BLaER1 treated with 17β-estradiol and CSF1 and Interleukin-3, amounts not matched to agents 10 nM and 100 nM (cell line): ENCODE results near the gene SYT13.

Experiments
- H3K27ac ChIP-seq, 11 experiments: shearing (Covaris generic); formaldehyde crosslinking; 2 replicates each; pipeline ENCODE4 v1.8.1; 2022
- H3K27me3 ChIP-seq, 11 experiments: shearing (Covaris generic); formaldehyde crosslinking; 2 replicates each; pipeline ENCODE4 v1.8.1; 2022
- H3K36me3 ChIP-seq, 11 experiments: shearing (Covaris generic); formaldehyde crosslinking; 2 replicates each; pipeline ENCODE4 v1.8.1; 2022
- H3K4me1 ChIP-seq, 10 experiments: shearing (Covaris generic); formaldehyde crosslinking; 2 replicates each; pipeline ENCODE4 v1.8.1; 2022
- H3K4me2 ChIP-seq, 11 experiments: shearing (Covaris generic); formaldehyde crosslinking; 2 replicates each; pipeline ENCODE4 v1.8.1; 2022
- H3K4me3 ChIP-seq, 10 experiments: shearing (Covaris generic); formaldehyde crosslinking; 2 replicates each; pipeline ENCODE4 v1.8.1; 2022
- H3K9ac ChIP-seq, 11 experiments: shearing (Covaris generic); formaldehyde crosslinking; 2 replicates each; pipeline ENCODE4 v1.8.1; 2022
- H3K9me3 ChIP-seq, 11 experiments: shearing (Covaris generic); formaldehyde crosslinking; replicated peaks in 1 of 11; 2 replicates each; pipeline ENCODE4 v1.8.1; 2022
- H4K20me1 ChIP-seq, 11 experiments: shearing (Covaris generic); formaldehyde crosslinking; 2 replicates each; pipeline ENCODE4 v1.8.1; 2022
- Cebpa-rat ChIP-seq, 11 experiments: shearing (Covaris generic); IDR thresholded peaks; 2 replicates each; pipeline ENCODE4 v1.8.1; 2022

The SYT13 gene

DNA sequence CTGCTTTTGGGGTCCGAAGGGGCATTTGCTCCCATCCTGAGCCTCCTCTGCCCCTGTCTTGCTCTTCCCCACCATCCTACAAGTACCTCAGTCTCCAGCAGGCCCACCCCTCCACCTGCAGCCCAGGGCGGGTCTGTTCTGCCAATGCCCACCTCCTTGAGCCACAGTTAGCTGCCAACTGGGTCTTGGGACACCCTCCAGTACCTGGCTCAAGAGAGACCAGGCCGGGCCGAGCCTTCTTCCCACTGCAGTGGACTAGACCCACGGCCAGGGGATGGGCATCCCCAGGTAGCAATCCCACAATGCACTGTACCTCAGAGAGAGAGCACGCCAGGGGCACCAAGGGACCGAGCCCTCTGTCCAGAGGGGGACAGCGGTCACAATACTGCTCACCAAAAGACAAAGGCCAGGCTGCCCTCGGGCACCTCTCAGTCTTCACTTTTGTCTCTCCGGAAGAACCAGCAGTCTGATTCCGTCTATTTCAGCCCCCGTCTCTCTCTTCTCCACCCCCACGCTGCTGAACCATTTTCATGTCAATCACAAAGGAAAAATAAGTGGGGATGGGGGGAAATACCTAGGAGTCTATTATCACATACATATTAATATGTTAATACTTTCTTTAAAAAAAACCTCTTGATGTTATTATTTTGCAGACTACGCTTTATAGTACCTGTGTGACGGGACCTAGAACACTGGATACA is 51.7 kb downstream of the SYT13 start:
- H4K20me1 ChIP-seq, result no peaks in the 10 kb centered on the region
- H3K9me3 ChIP-seq, result peaks cover 0 to 4% (median 2%) of the 10 kb centered on the region in 11 experiments; a peak in 7 of 22 replicates
- no peak overlapping the region for H3K27ac ChIP-seq
- H3K4me3 ChIP-seq, result no peak overlapping the region
- H3K4me2 ChIP-seq, result no peak overlapping the region
- no peaks in the 10 kb centered on the region for H3K36me3 ChIP-seq
- TF ChIP-seq Cebpa-rat (IDR thresholded peaks at IDR 0.05), result no peak
- H3K27me3 ChIP-seq, result no peaks in the 10 kb centered on the region
- H3K9ac ChIP-seq, result no peak overlapping the region
- peaks cover 0 to 22% (median 14%) of the 10 kb centered on the region in 10 experiments; a peak in 17 of 20 replicates for H3K4me1 ChIP-seq

DNA sequence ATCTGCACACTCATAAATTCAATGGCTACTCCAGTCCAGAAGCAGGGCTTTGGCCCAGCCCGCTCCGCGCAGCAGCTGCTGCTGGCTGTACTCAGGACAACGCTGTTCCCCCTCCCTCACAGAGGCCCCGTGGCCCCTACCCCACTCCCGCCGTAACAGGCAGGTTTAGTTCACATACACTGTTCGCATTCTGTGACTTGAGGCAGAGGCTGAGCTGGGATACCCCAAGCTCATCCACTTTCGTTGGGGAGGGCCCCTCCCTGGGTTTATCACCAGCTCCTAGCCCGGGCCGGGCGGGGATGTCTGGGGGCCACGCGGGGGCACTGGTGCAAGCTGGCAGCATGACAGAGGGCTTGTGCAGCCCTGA is 52.4 kb downstream of the SYT13 start:
- no peak for TF ChIP-seq Cebpa-rat (IDR thresholded peaks at IDR 0.05)
- Histone ChIP-seq H3K27ac (no peak overlapping the region), H4K20me1 (no peaks in the 10 kb centered on the region), H3K9me3 (no peaks in the 10 kb centered on the region), H3K4me3 (no peak overlapping the region), H3K36me3 (no peaks in the 10 kb centered on the region), H3K27me3 (no peaks in the 10 kb centered on the region), H3K4me2 (no peak overlapping the region), H3K9ac (no peak overlapping the region), H3K4me1 (peaks cover 0 to 22% (median 17%) of the 10 kb centered on the region in 10 experiments; a peak in 17 of 20 replicates)

DNA sequence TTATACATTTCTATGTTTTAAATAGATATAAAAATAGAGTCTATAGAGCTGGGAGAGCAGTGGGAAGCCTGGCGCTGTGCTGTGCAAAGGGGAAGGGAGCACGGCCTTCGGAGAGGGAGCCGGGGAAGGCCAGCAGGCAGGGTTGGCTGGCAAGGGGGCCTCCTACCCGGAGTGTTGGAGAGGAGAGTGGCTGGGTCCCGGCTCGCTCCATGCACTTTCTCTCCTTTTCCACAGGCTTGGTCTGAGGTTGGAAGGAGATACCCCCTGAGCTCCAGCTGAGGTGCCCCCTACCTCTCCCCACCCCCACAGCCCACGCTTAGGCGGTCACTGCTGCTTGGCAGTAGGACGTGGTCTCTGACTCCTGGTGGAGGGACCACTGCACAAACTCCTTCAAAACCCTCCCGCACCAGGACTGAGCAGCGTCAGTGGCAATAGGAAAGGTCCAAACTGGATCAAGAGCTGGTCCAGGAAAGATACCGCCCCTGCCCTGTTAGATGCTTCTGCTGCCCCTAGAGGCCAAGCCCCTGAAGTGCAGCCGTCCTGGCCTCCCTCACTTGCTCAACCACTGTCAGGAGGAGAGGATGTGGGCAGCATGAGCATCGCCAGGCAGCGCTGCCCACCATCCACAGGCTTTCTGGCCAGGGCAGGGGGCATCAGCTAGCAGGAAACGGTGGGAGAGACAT is 52.9 kb downstream of the SYT13 start:
- Histone ChIP-seq H4K20me1 (no peaks in the 10 kb centered on the region), H3K36me3 (no peaks in the 10 kb centered on the region; a peak in 1 of 22 replicates), H3K27me3 (no peaks in the 10 kb centered on the region), H3K4me1 (peaks cover 0 to 22% (median 17%) of the 10 kb centered on the region in 10 experiments; a peak in 17 of 20 replicates), H3K9ac (no peak overlapping the region), H3K4me2 (no peak overlapping the region), H3K4me3 (no peak overlapping the region), H3K27ac (no peak overlapping the region), H3K9me3 (no peaks in the 10 kb centered on the region)
- no peak for TF ChIP-seq Cebpa-rat (IDR thresholded peaks at IDR 0.05)

DNA sequence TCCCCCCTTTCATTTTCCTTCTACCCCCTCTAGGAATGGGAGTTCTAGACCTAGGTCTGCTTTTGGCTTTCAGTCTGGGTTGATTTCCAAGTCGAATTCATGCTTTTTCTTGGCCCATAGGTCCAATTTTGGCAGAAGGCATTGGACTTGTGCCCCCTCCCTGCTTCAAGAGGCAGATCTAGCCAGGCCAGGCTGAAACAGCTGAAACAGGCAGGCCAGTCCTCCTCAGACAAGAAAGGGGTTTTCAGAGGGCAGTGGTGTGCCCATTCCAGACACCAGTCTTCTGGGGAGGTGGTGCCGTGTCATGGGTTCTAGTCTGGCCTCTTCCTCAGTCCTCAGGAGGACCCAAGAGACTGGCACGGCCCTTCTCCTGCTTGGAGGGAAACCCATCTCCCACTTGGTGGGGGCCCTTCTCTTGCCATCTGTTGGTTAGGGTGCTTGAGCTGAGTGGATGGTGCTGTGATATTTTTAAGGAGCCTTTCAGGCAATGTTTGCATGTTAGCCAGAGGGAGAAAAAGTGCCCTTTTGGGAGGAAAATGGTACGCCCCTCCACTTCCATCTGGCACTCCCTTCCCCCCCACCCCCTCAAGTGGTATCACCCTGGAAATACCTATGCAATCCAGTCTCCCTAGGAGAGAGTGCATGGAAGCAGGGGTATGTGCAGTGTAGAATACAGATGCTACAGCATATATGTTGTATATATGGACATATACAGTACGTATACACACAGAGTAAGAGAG is 53.6 kb downstream of the SYT13 start:
- Histone ChIP-seq H3K27ac (no peak overlapping the region), H3K4me1 (peaks cover 0 to 22% (median 17%) of the 10 kb centered on the region in 10 experiments; a peak in 17 of 20 replicates), H3K9ac (no peak overlapping the region), H4K20me1 (no peaks in the 10 kb centered on the region), H3K27me3 (no peaks in the 10 kb centered on the region), H3K4me3 (no peak overlapping the region), H3K9me3 (peaks cover 0 to 4% (median 0%) of the 10 kb centered on the region in 11 experiments; a peak in 4 of 22 replicates), H3K36me3 (peaks cover 0 to 5% (median 3%) of the 10 kb centered on the region in 11 experiments; a peak in 17 of 22 replicates), H3K4me2 (no peak overlapping the region)
- no peak for TF ChIP-seq Cebpa-rat (IDR thresholded peaks at IDR 0.05)

DNA sequence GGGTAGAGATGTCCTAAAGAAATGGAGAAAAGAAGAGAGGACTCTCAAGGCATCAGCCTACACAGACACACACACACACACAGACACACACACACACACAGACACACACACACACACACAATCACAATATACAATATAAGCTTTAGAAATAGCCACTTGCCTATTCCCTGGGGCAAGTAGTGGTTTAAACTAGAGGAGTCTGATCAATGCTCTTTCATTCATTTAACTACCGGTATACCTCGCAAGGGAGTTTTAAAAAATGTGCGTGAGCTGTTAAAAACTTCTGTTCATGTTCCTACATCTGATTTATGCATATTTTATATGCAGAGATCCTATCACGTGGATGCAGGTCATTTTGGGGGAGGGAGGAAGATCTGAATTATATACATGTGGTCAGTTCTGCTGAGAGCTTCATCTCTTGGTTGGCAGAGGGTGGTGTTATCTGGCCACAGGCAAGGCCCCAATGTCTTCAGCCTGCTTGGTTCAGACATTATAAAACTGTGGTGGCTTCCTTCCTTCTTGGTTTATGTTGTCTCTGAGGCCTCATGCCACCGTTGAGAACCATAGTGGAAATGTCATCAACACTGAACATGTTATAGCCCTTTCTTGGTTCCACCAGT is 56.6 kb downstream of the SYT13 start:
- Histone ChIP-seq H3K36me3 (peaks cover 13 to 35% (median 32%) of the 10 kb centered on the region in 11 experiments), H4K20me1 (no peaks in the 10 kb centered on the region), H3K9me3 (peaks cover 0 to 20% (median 14%) of the 10 kb centered on the region in 11 experiments; a peak in 9 of 22 replicates), H3K27ac (no peak overlapping the region), H3K4me2 (peak overlapping the region in 3 of 11 experiments; percentile 23 to 74 (median 46); a peak in 4 of 22 replicates), H3K27me3 (no peaks in the 10 kb centered on the region), H3K9ac (no peak overlapping the region), H3K4me3 (no peak overlapping the region), H3K4me1 (peaks cover 0 to 19% (median 11%) of the 10 kb centered on the region in 10 experiments; a peak in 14 of 20 replicates)
- no peak for TF ChIP-seq Cebpa-rat (IDR thresholded peaks at IDR 0.05)

DNA sequence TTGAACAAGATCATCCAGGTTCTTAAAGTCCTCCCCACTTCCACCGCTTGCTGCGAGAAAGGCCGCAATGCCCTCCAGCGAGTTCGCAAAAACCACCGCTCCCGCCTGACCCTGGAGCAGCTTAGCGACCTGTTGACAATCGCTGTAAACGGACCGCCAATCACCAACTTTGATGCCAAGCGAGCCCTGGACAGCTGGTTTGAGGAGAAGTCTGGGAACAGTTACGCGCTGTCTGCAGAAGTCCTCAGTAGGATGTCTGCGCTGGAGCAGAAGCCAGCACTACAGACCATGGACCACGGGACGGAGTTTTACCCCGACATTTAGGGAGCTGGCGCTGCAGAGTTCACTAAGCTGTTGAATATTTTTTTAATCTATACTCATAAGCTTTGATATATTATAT is 58.3 kb downstream of the SYT13 start:
- Histone ChIP-seq H3K36me3 (peaks cover 13 to 44% (median 39%) of the 10 kb centered on the region in 11 experiments), H3K27ac (no peak overlapping the region), H3K27me3 (no peaks in the 10 kb centered on the region), H3K4me2 (no peak overlapping the region), H3K9ac (no peak overlapping the region), H3K4me1 (peaks cover 0 to 23% (median 14%) of the 10 kb centered on the region in 10 experiments; a peak in 14 of 20 replicates), H4K20me1 (no peaks in the 10 kb centered on the region), H3K4me3 (no peak overlapping the region), H3K9me3 (peaks cover 0 to 32% (median 14%) of the 10 kb centered on the region in 11 experiments; a peak in 9 of 22 replicates)
- TF ChIP-seq Cebpa-rat (IDR thresholded peaks at IDR 0.05), result no peak

DNA sequence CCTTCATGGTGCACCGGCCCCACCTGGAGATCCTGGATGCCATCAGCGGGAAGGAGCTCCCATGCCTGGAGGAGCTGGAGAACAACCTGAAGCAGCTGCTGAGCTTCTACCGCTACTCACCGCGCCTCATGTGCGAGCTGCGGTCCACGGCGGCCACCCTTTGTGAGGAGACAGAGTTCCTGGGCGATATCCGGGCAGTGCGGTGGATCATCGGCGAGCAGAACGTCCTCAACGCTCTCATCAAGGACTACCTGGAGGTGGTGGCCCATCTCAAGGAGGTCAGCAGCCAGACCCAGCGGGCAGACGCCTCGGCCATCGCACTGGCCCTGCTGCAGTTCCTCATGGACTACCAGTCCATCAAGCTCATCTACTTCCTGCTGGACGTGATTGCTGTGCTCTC is 59.2 kb downstream of the SYT13 start:
- no peak for TF ChIP-seq Cebpa-rat (IDR thresholded peaks at IDR 0.05)
- Histone ChIP-seq H3K27me3 (no peaks in the 10 kb centered on the region), H3K4me1 (peaks cover under 1 to 32% (median 23%) of the 10 kb centered on the region in 10 experiments; a peak in 18 of 20 replicates), H4K20me1 (no peaks in the 10 kb centered on the region), H3K36me3 (peaks cover 13 to 46% (median 39%) of the 10 kb centered on the region in 11 experiments), H3K4me2 (no peak overlapping the region), H3K27ac (no peak overlapping the region), H3K9me3 (peaks cover 0 to 32% (median 14%) of the 10 kb centered on the region in 11 experiments; a peak in 9 of 22 replicates), H3K4me3 (no peak overlapping the region), H3K9ac (no peak overlapping the region)

DNA sequence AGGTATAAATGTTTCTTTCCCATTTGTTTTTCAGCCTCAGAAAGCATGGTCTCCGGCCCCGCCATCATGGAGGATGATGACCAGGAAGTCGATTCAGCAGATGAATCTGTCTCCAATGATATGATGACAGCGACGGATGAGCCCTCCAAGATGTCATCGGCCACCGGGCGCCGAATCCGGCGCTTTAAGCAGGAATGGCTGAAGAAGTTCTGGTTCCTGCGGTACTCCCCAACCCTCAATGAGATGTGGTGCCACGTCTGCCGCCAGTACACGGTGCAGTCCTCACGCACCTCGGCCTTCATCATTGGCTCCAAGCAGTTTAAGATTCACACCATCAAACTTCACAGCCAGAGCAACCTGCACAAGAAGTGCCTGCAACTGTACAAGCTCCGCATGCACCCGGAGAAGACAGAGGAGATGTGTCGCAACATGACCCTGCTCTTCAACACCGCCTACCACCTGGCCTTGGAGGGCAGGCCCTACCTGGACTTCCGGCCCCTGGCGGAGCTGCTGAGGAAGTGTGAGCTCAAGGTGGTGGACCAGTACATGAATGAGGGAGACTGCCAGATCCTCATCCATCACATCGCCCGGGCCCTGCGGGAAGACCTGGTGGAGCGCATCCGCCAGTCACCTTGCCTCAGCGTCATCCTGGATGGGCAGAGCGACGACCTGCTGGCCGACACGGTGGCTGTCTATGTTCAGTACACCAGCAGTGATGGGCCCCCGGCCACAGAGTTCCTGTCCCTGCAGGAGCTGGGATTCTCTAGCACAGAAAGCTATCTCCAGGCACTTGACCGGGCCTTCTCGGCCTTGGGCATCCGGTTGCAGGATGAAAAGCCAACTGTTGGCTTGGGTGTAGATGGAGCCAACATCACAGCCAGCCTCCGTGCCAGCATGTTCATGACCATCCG is 59.9 kb downstream of the SYT13 start:
- no peaks in the 10 kb centered on the region for H3K27me3 ChIP-seq
- peaks cover 0 to 32% (median 14%) of the 10 kb centered on the region in 11 experiments; a peak in 9 of 22 replicates for H3K9me3 ChIP-seq
- no peak overlapping the region for H3K4me2 ChIP-seq
- no peak overlapping the region for H3K27ac ChIP-seq
- H3K4me1 ChIP-seq, result peaks cover 7 to 38% (median 30%) of the 10 kb centered on the region in 10 experiments
- no peak overlapping the region for H3K9ac ChIP-seq
- H3K36me3 ChIP-seq, result peaks cover 13 to 46% (median 39%) of the 10 kb centered on the region in 11 experiments
- H4K20me1 ChIP-seq, result no peaks in the 10 kb centered on the region
- TF ChIP-seq Cebpa-rat (IDR thresholded peaks at IDR 0.05), result peak in 1 of 11 experiments; percentile 27; a peak in 1 of 22 replicates
- H3K4me3 ChIP-seq, result no peak overlapping the region
